ENCODE results near the gene FAM204A.

Gene FAM204A

DNA sequence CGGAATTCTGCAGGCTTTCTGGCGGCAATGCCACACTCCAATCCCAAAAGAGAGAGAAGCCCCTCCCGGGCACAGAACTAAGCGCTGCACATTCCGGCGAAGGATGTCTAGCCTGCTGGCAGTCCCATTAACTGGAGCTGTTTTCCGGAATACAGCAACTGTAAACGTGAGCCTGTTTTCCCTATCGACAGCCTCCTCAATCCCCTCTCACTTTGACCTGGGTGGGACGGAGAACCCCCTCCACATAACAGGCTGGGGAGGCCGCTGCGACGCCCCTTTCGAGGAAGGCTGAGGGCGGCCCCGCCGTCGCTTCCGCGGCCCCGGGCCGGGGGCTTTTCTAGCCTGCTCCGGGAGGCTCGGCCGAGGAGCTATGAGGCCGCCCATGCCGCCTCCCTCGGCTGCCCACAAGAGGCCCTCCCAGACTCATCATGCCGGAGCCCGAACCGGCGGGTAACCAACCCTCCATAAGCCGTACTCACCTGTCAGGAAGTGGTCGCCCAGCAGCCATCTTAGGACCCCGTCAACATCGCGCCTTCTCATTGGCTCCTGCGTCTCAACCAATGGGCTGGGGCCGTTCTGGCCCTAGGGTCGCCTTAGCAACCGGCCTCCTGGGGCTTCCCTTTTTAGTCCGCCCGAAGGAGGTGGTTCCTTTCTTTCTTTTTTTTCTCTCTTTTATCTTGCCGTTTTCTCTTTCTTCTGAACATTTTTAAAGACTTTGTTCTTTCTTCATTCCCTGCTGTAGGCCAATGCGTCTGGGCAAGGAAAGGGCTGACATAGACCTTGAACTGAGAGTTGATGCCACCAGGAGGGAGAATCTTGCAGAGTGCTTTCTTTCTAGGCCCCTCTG lies at the start of gene FAM204A:
Gene FAM204A (minus strand): TSS at position 534 of the 847 bp plus-strand sequence. CDS start 5,909 bp downstream, outside the sequence.
- TF ChIP-seq, protein P1, sequence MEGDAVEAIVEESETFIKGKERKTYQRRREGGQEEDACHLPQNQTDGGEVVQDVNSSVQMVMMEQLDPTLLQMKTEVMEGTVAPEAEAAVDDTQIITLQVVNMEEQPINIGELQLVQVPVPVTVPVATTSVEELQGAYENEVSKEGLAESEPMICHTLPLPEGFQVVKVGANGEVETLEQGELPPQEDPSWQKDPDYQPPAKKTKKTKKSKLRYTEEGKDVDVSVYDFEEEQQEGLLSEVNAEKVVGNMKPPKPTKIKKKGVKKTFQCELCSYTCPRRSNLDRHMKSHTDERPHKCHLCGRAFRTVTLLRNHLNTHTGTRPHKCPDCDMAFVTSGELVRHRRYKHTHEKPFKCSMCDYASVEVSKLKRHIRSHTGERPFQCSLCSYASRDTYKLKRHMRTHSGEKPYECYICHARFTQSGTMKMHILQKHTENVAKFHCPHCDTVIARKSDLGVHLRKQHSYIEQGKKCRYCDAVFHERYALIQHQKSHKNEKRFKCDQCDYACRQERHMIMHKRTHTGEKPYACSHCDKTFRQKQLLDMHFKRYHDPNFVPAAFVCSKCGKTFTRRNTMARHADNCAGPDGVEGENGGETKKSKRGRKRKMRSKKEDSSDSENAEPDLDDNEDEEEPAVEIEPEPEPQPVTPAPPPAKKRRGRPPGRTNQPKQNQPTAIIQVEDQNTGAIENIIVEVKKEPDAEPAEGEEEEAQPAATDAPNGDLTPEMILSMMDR (IDR thresholded peaks at IDR 0.05; ENCODE audit: borderline replicate concordance, insufficient read depth, low read depth, low read length): no peak
- peak within 1 kb of the TSS; percentile 98 for H3K4me3 ChIP-seq (ENCODE audit: low read depth, low read length)

- H3K4me3 ChIP-seq (ENCODE audit: low read depth, low read length): no peak overlapping the region
- TF ChIP-seq, protein P1 (IDR thresholded peaks at IDR 0.05; ENCODE audit: borderline replicate concordance, insufficient read depth, low read depth, low read length): no peak
Measured at GRCh38 chr10:118383699-118384098, 41.6 kb upstream of the FAM204A start.

DNA sequence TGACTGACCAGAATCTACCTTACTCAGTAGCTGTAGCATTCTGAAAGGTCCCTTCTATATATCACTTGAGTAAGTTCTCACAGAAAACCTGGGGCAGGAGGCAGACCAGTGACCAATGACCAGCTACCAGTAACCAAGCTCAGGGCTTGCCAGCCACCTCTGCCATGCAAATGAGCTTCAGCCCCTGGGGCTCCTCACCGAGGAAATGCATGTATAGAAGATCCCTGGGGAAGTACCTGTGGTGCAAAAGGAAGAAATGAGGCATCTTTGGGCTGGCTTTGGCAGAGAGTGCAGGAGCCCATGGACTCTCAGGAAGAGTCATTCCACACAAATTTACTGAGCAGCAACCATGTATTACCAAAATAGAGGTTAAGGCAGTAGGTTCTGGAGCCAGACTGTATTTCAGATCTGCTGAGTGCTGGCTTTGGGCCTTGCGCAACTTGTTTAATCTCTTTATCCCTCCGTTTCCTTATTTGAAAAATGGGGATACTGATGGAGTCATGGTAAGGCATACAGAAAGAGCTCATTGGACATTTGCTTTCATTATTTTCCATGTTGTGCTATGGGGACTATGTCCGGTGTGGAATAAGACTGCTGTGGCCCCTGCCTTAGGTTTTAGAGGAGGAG lies 41.1 kb upstream of the FAM204A start:
- TF ChIP-seq, protein P1 (IDR thresholded peaks at IDR 0.05; ENCODE audit: borderline replicate concordance, insufficient read depth, low read depth, low read length): no peak
- H3K4me3 ChIP-seq (ENCODE audit: low read depth, low read length): no peak overlapping the region

DNA sequence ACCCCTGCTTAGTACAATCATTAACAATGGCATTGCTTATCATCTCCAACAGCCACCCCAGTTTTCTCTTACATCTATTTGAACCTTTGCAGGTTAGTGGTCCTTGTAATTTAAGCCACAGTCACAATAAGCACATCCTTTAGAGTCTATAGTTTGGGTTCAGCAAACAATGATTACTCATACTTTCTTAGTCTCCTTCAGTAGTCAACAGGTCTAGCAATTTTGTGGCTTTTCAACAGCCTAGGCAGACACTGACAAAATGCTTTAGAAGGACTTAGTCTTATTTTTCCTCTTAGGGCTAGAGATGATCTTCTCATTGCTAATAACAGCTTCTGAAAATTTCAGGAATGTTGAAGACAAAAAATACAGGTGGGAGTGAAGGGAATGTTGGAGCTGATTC lies 32.3 kb upstream of the FAM204A start:
- no peak overlapping the region for H3K4me3 ChIP-seq (ENCODE audit: low read depth, low read length)
- TF ChIP-seq, protein P1 (IDR thresholded peaks at IDR 0.05; ENCODE audit: borderline replicate concordance, insufficient read depth, low read depth, low read length): no peak

DNA sequence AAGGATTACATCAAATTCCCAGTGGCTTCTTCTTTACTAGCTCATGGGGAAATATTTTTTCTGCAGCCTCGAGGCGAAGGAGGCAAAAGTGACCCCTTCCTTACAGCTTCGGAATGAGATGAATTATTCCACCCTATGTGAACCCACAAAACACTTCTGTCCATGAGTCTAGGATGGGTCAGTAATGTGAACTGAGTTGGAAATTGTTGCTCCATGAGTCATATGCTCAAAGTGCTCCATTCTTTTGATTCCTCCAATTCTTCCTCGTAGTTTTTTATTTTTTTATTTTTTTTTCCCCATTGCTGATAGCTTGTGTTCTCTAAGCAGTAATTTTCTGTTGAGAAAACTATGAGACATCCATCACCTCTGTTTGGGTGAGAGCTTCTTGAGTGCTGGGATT lies 31.7 kb upstream of the FAM204A start:
- TF ChIP-seq, protein P1 (IDR thresholded peaks at IDR 0.05; ENCODE audit: borderline replicate concordance, insufficient read depth, low read depth, low read length): no peak
- H3K4me3 ChIP-seq (ENCODE audit: low read depth, low read length): no peak overlapping the region

GRCh38 chr10:118370499-118370898 lies 28.4 kb upstream of the FAM204A start:
- no peak overlapping the region for H3K4me3 ChIP-seq (ENCODE audit: low read depth, low read length)
- TF ChIP-seq, protein P1 (IDR thresholded peaks at IDR 0.05; ENCODE audit: borderline replicate concordance, insufficient read depth, low read depth, low read length): no peak
